Heart left ventricle (tissue), 16 donors: ENCODE data around the gene SIRT6. TPM values are rescaled to one million over a fixed set of nuclear protein-coding genes. Genes with fewer than 3 reads are reported as not detected.
"Not testable (repeated sequence)": the region's sequence is repeated elsewhere in the genome, so short reads cannot be mapped to it uniquely, and the experiment has no call there.

Experiments
- ATAC-seq, 4 donors: fragments of 200-7000 bp; cut with Tn5 transposase; one replicate each; pipeline ENCODE4 v1.9.1; 2020 to 2022; ENCODE audit warnings: moderate library complexity in 4 of 4, mild to moderate bottlenecking in 3 of 4, moderate number of reproducible peaks in 1 of 4
- DNase-seq, 5 donors: peaks; one replicate each; pipeline ENCODE4 v3.0.0-alpha.2; 2020
- H3K27ac ChIP-seq, 12 donors: fragments of 200-600 bp; sonication (generic) in 4 of 12; one replicate each; pipeline versions ENCODE4 v1.5.0 to v1.8.0; 2016 to 2022; ENCODE audit warnings: mild to moderate bottlenecking in 2 of 12
- H3K27me3 ChIP-seq, 9 donors: fragments of 200-600 bp; sonication (generic) in 2 of 9; one replicate each; pipeline versions ENCODE4 v1.5.1 to v1.8.0; 2016 to 2022; ENCODE audit warnings: mild to moderate bottlenecking in 3 of 9
- H3K36me3 ChIP-seq, 9 donors: fragments of 200-600 bp; sonication (generic) in 2 of 9; one replicate each; pipeline versions ENCODE4 v1.5.0 to v1.8.0; 2018 to 2022; ENCODE audit warnings: mild to moderate bottlenecking in 2 of 9
- H3K4me1 ChIP-seq, 12 donors: fragments of 200-600 bp; sonication (generic) in 4 of 12; one replicate each; pipeline versions ENCODE4 v1.5.0 to v1.8.0; 2016 to 2022; ENCODE audit warnings: mild to moderate bottlenecking in 3 of 12
- H3K4me3 ChIP-seq, 12 donors: fragments of 200-600 bp; sonication (generic) in 4 of 12; one replicate each; pipeline versions ENCODE4 v1.5.0 to v1.8.0; 2017 to 2022; ENCODE audit warnings: mild to moderate bottlenecking in 9 of 12, moderate library complexity in 4 of 12
- H3K9me3 ChIP-seq, 12 donors: fragments of 200-600 bp; sonication (generic) in 4 of 12; one replicate each; pipeline versions ENCODE4 v1.5.0 to v1.8.0; 2016 to 2022; ENCODE audit warnings: mild to moderate bottlenecking in 1 of 12
- CTCF ChIP-seq, 12 donors: fragments of 200-600 bp; sonication (generic) in 4 of 12; IDR thresholded peaks; one replicate each; pipeline versions ENCODE4 v1.5.0 to v1.8.0; 2018 to 2022; ENCODE audit warnings: antibody characterized with exemption in 12 of 12, mild to moderate bottlenecking in 5 of 12
- POLR2A ChIP-seq, 2 donors: fragments of 450-650 bp; IDR thresholded peaks; one replicate each; pipeline ENCODE4 v1.6.1; 2017; ENCODE audit warnings: antibody characterized with exemption in 2 of 2, mild to moderate bottlenecking in 2 of 2, moderate library complexity in 2 of 2
- WGBS, 4 donors: extraction: QIAGEN DNeasy Blood & Tissue Kit in 2 of 4; methylation state at CpG; one replicate each; pipeline versions ENCODE4 v1.1.5 to v1.1.7; 2013 to 2018; 5-methylcytosine and 5-hydroxymethylcytosine counted together
- intact Hi-C, 10 donors: fragments of 100-400 bp; cut with DNase I; formaldehyde crosslinking; loops; one replicate each; pipeline versions ENCODE4 v1.11.1 to v1.14.2; 2022
- polyA plus RNA-seq, 2 donors: library from polyadenylated mRNA; stranded (reverse); fragments of 200-250 nt; gene quantifications; one replicate each; pipeline ENCODE4 v1.2.3, GENCODE V29; 2013
- total RNA-seq, 9 donors: library from RNA; depleted of rRNA in 2 of 9; stranded (reverse); fragments of >200 nt in 2 of 9; fragmentation: NEBNext Ultra II Directional in 3 of 9; extraction: Animal tissue kit (Norgen Biotek cat#: 25700) in 3 of 9; gene quantifications; one replicate each; pipeline versions ENCODE4 v1.1.0 to v1.2.4, GENCODE V29; 2016 to 2023
- donor health status: ischemic (EF 13 %, LVEDD 7.1; RV severe dilation, severe dysfunction).
- donor health status: healthy with polysubstance abuse.
- donor health status: DM: no; HTN: yes; CAD: no.
- donor health status: DM: no; HTN: no; CAD: no.
- donor health status: ischemic (EF 25% LVEDD 6.9; RV normal size, moderate dysfunction).
- donor health status: ischemic (EF 25% LVEDD 5.7; RV mildly dilated, moderate dysfunction).
- donor health status: healthy.
- donor health status: DM: yes; HTN: yes; CAD: no.
- donor health status: ischemic (EF 35%, LVEDD 5.7; RV mildly dilated, moderate dysfunction).
- donor health status: nonischemic (EF 11% LVEDD 7.7; RV severe dilation, severe dysfunction).
- donor health status: DM: yes; HTN: yes; CAD: no.
- donor health status: PGD.
- donor health status: ischemic (EF 29% LVEDD 5.4; RV normal size, mild dysfunction).
- donor health status: nonischemic (EF 23%, LVEDD 6.1; RV moderate dilation, normal function).

SIRT6 gene
- total and polyA plus RNA-seq, 11 donors, result 10.2 to 29.0 (median 13.1) TPM

GRCh38 chr19:4139614-4140236 lies 42.6 kb downstream of the SIRT6 start:
- intact Hi-C loops, result loop anchor here in 3 of 10 donors (5.0 to 10.0 kb wide), 4 partner anchors 43 to 152 kb away; partner anchors contain the start of genes ANKRD24 (in 1 of the 3), EEF2 (in 1 of the 3) and SIRT6 (in 1 of the 3)
- H3K9me3 ChIP-seq, result no peaks in the 10 kb centered on the region
- WGBS, 4 donors, result 29 to 36% (median 35%) methylated on average over 14 of the region's 14 CpGs

GRCh38 chr19:4138445-4138844 lies 43.9 kb downstream of the SIRT6 start:
- TF ChIP-seq POLR2A (IDR thresholded peaks at IDR 0.05), result no peak
- TF ChIP-seq CTCF (IDR thresholded peaks at IDR 0.05), result no peak
- Histone ChIP-seq H3K36me3 (no peaks in the 10 kb centered on the region), H3K27ac (no peak overlapping the region), H3K9me3 (no peaks in the 10 kb centered on the region), H3K27me3 (no peaks in the 10 kb centered on the region), H3K4me3 (no peak overlapping the region), H3K4me1 (peaks cover 0 to 6% (median 0%) of the 10 kb centered on the region in 12 donors)
- intact Hi-C loops, result loop anchor here in 2 of 10 donors (5.0 to 10.0 kb wide), 2 partner anchors 144 to 151 kb away; partner anchors contain the start of gene EEF2 (in 1 of the 2)
- ATAC-seq (no peak), DNase-seq (no peak)
- 84 to 92% (median 88%) methylated on average over 5 of the region's 5 CpGs for WGBS, 4 donors

More at GRCh38 chr19:4139614-4140236, 42.6 kb downstream of the SIRT6 start:
- H3K27me3 ChIP-seq, result no peaks in the 10 kb centered on the region
- DNase-seq (peak; percentile 58 to 92 (median 76)), ATAC-seq (peak in 3 of 4 donors; percentile 75 to 88 (median 81))
- no peak for TF ChIP-seq POLR2A (IDR thresholded peaks at IDR 0.05)
- peak; percentile 60 to 88 (median 70) for TF ChIP-seq CTCF (IDR thresholded peaks at IDR 0.05)
- no peaks in the 10 kb centered on the region for H3K36me3 ChIP-seq
- H3K4me1 ChIP-seq, result peaks cover 0 to 6% (median 0%) of the 10 kb centered on the region in 12 donors
- no peak overlapping the region for H3K4me3 ChIP-seq
- H3K27ac ChIP-seq, result no peak overlapping the region

GRCh38 chr19:4136680-4137088 lies 45.7 kb downstream of the SIRT6 start:
- intact Hi-C loops, result loop anchor here in 2 of 10 donors (5.0 to 10.0 kb wide), 2 partner anchors 142 to 149 kb away; partner anchors contain the start of gene EEF2 (in 1 of the 2)
- DNase-seq (no peak), ATAC-seq (no peak)
- Histone ChIP-seq H3K36me3 (no peaks in the 10 kb centered on the region), H3K9me3 (no peaks in the 10 kb centered on the region), H3K27ac (no peak overlapping the region), H3K4me3 (no peak overlapping the region), H3K27me3 (no peaks in the 10 kb centered on the region), H3K4me1 (peaks cover 0 to 6% (median 0%) of the 10 kb centered on the region in 12 donors)
- no peak for TF ChIP-seq POLR2A (IDR thresholded peaks at IDR 0.05)
- TF ChIP-seq CTCF (IDR thresholded peaks at IDR 0.05), result no peak
- 86 to 92% (median 88%) methylated on average over 8 of the region's 8 CpGs for WGBS, 4 donors

- not testable (repeated sequence) for H3K9me3 ChIP-seq, H3K4me3 ChIP-seq, H3K4me1 ChIP-seq, H3K27ac ChIP-seq, H3K36me3 ChIP-seq, DNase-seq, H3K27me3 ChIP-seq, ATAC-seq
- 89 to 92% (median 91%) methylated on average over 9 of the region's 9 CpGs for WGBS, 4 donors
- intact Hi-C loops, result loop anchor here in 2 of 10 donors (5.0 to 10.0 kb wide), 2 partner anchors 141 to 148 kb away; partner anchors contain the start of gene EEF2 (in 1 of the 2)
Measured at GRCh38 chr19:4135386-4135785, 47.0 kb downstream of the SIRT6 start.
